Psoas muscle (tissue), 8 donors: Measurements from ENCODE around the gene LCNL1. TPM values are rescaled to one million over a fixed set of nuclear protein-coding genes. Genes with fewer than 3 reads are reported as not detected.

Source experiments
- ATAC-seq, 4 donors: fragments of 200-7000 bp; cut with Tn5 transposase; one replicate each; pipeline ENCODE4 v1.9.1; 2020; ENCODE audit warnings: moderate library complexity in 3 of 4, mild to moderate bottlenecking in 2 of 4
- DNase-seq, 2 donors: peaks; one replicate each; pipeline ENCODE4 v3.0.0-alpha.2; 2020
- H3K27ac ChIP-seq: fragments of 200-600 bp; one replicate; pipeline ENCODE4 v1.8.0; 2022
- H3K27me3 ChIP-seq, 3 donors: fragments of 200-600 bp in 1 of 3; one replicate each; pipeline versions ENCODE4 v1.6.1 to v1.8.0; 2013 to 2022; ENCODE audit warnings: low read length in 2 of 3, mild to moderate bottlenecking in 2 of 3, moderate library complexity in 1 of 3; ENCODE audit not compliant: insufficient read depth in 3 of 3
- H3K36me3 ChIP-seq, 2 donors: fragments of 200-600 bp in 1 of 2; one replicate each; pipeline versions ENCODE4 v1.6.1 to v1.8.0; 2013 to 2022; ENCODE audit warnings: low read depth in 1 of 2, mild to moderate bottlenecking in 1 of 2, moderate library complexity in 1 of 2; ENCODE audit not compliant: insufficient read depth in 1 of 2
- H3K4me1 ChIP-seq: fragments of 200-600 bp; one replicate; pipeline ENCODE4 v1.8.0; 2022
- H3K4me3 ChIP-seq: fragments of 200-600 bp; one replicate; pipeline ENCODE4 v1.8.0; 2022; ENCODE audit warnings: mild to moderate bottlenecking
- H3K9me3 ChIP-seq: fragments of 200-600 bp; one replicate; pipeline ENCODE4 v1.8.0; 2022
- CTCF ChIP-seq: fragments of 200-600 bp; IDR thresholded peaks from one replicate; pipeline ENCODE4 v1.8.0; 2022; ENCODE audit warnings: antibody characterized with exemption
- WGBS, 3 donors: extraction: QIAGEN DNeasy Blood & Tissue Kit; methylation state at CpG; one replicate each; pipeline versions ENCODE4 v1.1.6 to v1.1.7; 2013; 5-methylcytosine and 5-hydroxymethylcytosine counted together
- intact Hi-C, 2 donors: fragments of 100-400 bp; cut with DNase I; formaldehyde crosslinking; loops; one replicate each; pipeline versions ENCODE4 v1.11.0 to v1.14.2; 2022
- polyA plus RNA-seq, 3 donors: library from polyadenylated mRNA; stranded (reverse); fragments of 200-250 nt; gene quantifications; one replicate each; pipeline ENCODE4 v1.2.3, GENCODE V29; 2013
- total RNA-seq, 4 donors: library from RNA; stranded (reverse); fragmentation: NEBNext Ultra II Directional in 2 of 4; extraction: Animal tissue kit (Norgen Biotek cat#: 25700) in 2 of 4; gene quantifications; one replicate each; pipeline versions ENCODE4 v1.2.1 to v1.2.4, GENCODE V29; 2021 to 2023
- donor health status: healthy with polysubstance abuse.
- donor health status: DM: no; HTN: no; CAD: no; lungs with moderate emphysema.
- donor health status: Bipolar disorder and iron deficiency.
- donor health status: healthy.
- donor health status: DM: yes; HTN: yes; CAD: no.
- donor health status: DM: no; HTN: no; CAD: no.
- donor health status: DM: no; HTN: no; CAD: no.
- donor health status: DM: yes; HTN: yes; CAD: no.

Gene LCNL1
- total and polyA plus RNA-seq, 7 donors = 0.04 to 0.79 (median 0.14) TPM

- DNase-seq = no peak
- no peak for TF ChIP-seq CTCF
- Histone ChIP-seq H3K36me3 (peaks cover 20 to 36% of the 10 kb centered on the region in 2 donors), H3K27me3 (no peaks in the 10 kb centered on the region), H3K4me1 (peaks cover 44% of the 10 kb centered on the region), H3K4me3 (peak overlapping the region; percentile 88), H3K27ac (peak overlapping the region; percentile 94), H3K9me3 (no peaks in the 10 kb centered on the region)
- intact Hi-C loops = loop anchor here in 1 of 2 donors (5.0 kb wide), 3 partner anchors 42 to 97 kb away; partner anchors contain the start of genes EDF1 and PHPT1
- WGBS, 3 donors = 0% methylated on average over 20 to 45 of the region's 45 CpGs
- ATAC-seq = peak; percentile 1 to 15 (median 11)
Measured at GRCh38 chr9:136944212-136944518, 38.6 kb upstream of the LCNL1 start.

GRCh38 chr9:136944519-136945332 lies 38.1 kb upstream of the LCNL1 start, which contains the start of the genes C8G and FBXW5:
Gene C8G, plus strand, starts transcription at chr9:136945243. Its CDS starts 78 bp downstream, at chr9:136945321.
Gene FBXW5, minus strand, starts transcription at chr9:136944738. Its CDS starts 655 bp downstream, at chr9:136944083.
- Histone ChIP-seq H3K4me3 (peak within 1 kb of the TSS; percentile 88), H3K9me3 (no peaks in the 10 kb centered on the region), H3K4me1 (peaks cover 40% of the 10 kb centered on the region), H3K27ac (peak within 1 kb of the TSS; percentile 94), H3K27me3 (no peaks in the 10 kb centered on the region), H3K36me3 (peaks cover 19 to 33% of the 10 kb centered on the region in 2 donors)
- 4 to 7% (median 7%) methylated on average over 47 to 74 of the region's 74 CpGs for WGBS, 3 donors
- ATAC-seq = peak; percentile 62 to 67 (median 66)
- DNase-seq = peak; percentile 97 to 98
- peak; percentile 98 for TF ChIP-seq CTCF
- intact Hi-C loops = loop anchor here (5.0 kb wide), 4 partner anchors 42 to 97 kb away; partner anchors contain the start of genes PHPT1 (in 2 of the 2), EDF1 (in 1 of the 2) and PAXX (in 1 of the 2)

GRCh38 chr9:136945333-136946227 lies 37.2 kb upstream of the LCNL1 start:
- intact Hi-C loops = loop anchor here (5.0 kb wide), 2 partner anchors 47 to 98 kb away; partner anchors contain the start of genes PAXX (in 1 of the 2) and PHPT1 (in 1 of the 2)
- no peaks in the 10 kb centered on the region for H3K27me3 ChIP-seq
- H3K4me3 ChIP-seq = no peak overlapping the region
- H3K4me1 ChIP-seq = peaks cover 35% of the 10 kb centered on the region
- no peak for ATAC-seq
- H3K36me3 ChIP-seq = peaks cover 16 to 28% of the 10 kb centered on the region in 2 donors
- no peak overlapping the region for H3K27ac ChIP-seq
- DNase-seq = peak; percentile 21 to 63
- TF ChIP-seq CTCF = no peak
- H3K9me3 ChIP-seq = no peaks in the 10 kb centered on the region
- WGBS, 3 donors = 87 to 92% (median 88%) methylated on average over 24 to 30 of the region's 30 CpGs

- ATAC-seq (no peak), DNase-seq (peak; percentile 27 to 60)
- intact Hi-C loops = loop anchor here (5.0 kb wide), 2 partner anchors 46 to 99 kb away; partner anchors contain the start of genes PAXX (in 1 of the 2) and PHPT1 (in 1 of the 2)
- Histone ChIP-seq H3K36me3 (peaks cover 10 to 19% of the 10 kb centered on the region in 2 donors), H3K9me3 (no peaks in the 10 kb centered on the region), H3K4me1 (peaks cover 32% of the 10 kb centered on the region), H3K27ac (peak overlapping the region; percentile 87), H3K27me3 (no peaks in the 10 kb centered on the region), H3K4me3 (peak overlapping the region; percentile 43)
- WGBS, 3 donors = 65 to 76% (median 68%) methylated on average over 26 to 27 of the region's 27 CpGs
- no peak for TF ChIP-seq CTCF
Measured at GRCh38 chr9:136946228-136947027, 36.4 kb upstream of the LCNL1 start.
